ENCODE results near the gene CELSR1. TPM values are rescaled to one million over a fixed set of nuclear protein-coding genes. Genes with fewer than 3 reads are reported as not detected.

CELSR1 gene
- total RNA-seq, 1 donor from 2014 or later, result 0.27 TPM

GRCh38 chr22:46567471-46567870 lies 30.1 kb upstream of the CELSR1 start:
- TF ChIP-seq CTCF (IDR thresholded peaks at IDR 0.05; ENCODE audit: partially characterized antibody, unreplicated experiment), result no peak

GRCh38 chr22:46564084-46564714 lies 26.8 kb upstream of the CELSR1 start:
- TF ChIP-seq CTCF (IDR thresholded peaks at IDR 0.05; ENCODE audit: partially characterized antibody, unreplicated experiment), result no peak
- Mint-ChIP-seq H3K27ac (ENCODE audit: unreplicated experiment) (peak overlapping the region; percentile 85), H3K9me3 (ENCODE audit: unreplicated experiment) (peaks cover 14% of the 10 kb centered on the region), H3K4me1 (ENCODE audit: low read depth, unreplicated experiment) (peaks cover 18% of the 10 kb centered on the region), H3K27me3 (ENCODE audit: unreplicated experiment) (peaks cover 16% of the 10 kb centered on the region), H3K36me3 (ENCODE audit: unreplicated experiment) (no peaks in the 10 kb centered on the region), H3K4me3 (ENCODE audit: unreplicated experiment) (peak overlapping the region; percentile 49)
- no peak for DNase-seq

More at GRCh38 chr22:46567471-46567870, 30.1 kb upstream of the CELSR1 start:
- peaks cover 19% of the 10 kb centered on the region for H3K27me3 Mint-ChIP-seq (ENCODE audit: unreplicated experiment)
- H3K27ac Mint-ChIP-seq (ENCODE audit: unreplicated experiment), result no peak overlapping the region
- DNase-seq, result no peak
- peaks cover 19% of the 10 kb centered on the region for H3K9me3 Mint-ChIP-seq (ENCODE audit: unreplicated experiment)
- H3K36me3 Mint-ChIP-seq (ENCODE audit: unreplicated experiment), result peaks cover 10% of the 10 kb centered on the region
- peaks cover 16% of the 10 kb centered on the region for H3K4me1 Mint-ChIP-seq (ENCODE audit: low read depth, unreplicated experiment)
- H3K4me3 Mint-ChIP-seq (ENCODE audit: unreplicated experiment), result no peak overlapping the region

- peak; percentile 89 for DNase-seq
- peak; percentile 83 for TF ChIP-seq CTCF (IDR thresholded peaks at IDR 0.05; ENCODE audit: partially characterized antibody, unreplicated experiment)
- Mint-ChIP-seq H3K4me3 (ENCODE audit: unreplicated experiment) (peak overlapping the region; percentile 49), H3K27me3 (ENCODE audit: unreplicated experiment) (peaks cover 14% of the 10 kb centered on the region), H3K4me1 (ENCODE audit: low read depth, unreplicated experiment) (peaks cover 18% of the 10 kb centered on the region), H3K36me3 (ENCODE audit: unreplicated experiment) (no peaks in the 10 kb centered on the region), H3K9me3 (ENCODE audit: unreplicated experiment) (peaks cover 14% of the 10 kb centered on the region), H3K27ac (ENCODE audit: unreplicated experiment) (peak overlapping the region; percentile 85)
Measured at GRCh38 chr22:46563381-46564083, 26.1 kb upstream of the CELSR1 start.

- TF ChIP-seq CTCF (IDR thresholded peaks at IDR 0.05; ENCODE audit: partially characterized antibody, unreplicated experiment), result no peak
- peak overlapping the region; percentile 55 for H3K27ac Mint-ChIP-seq (ENCODE audit: unreplicated experiment)
- H3K36me3 Mint-ChIP-seq (ENCODE audit: unreplicated experiment), result peaks cover 6% of the 10 kb centered on the region
- peaks cover 12% of the 10 kb centered on the region for H3K27me3 Mint-ChIP-seq (ENCODE audit: unreplicated experiment)
- DNase-seq, result peak; percentile 65
- peaks cover 18% of the 10 kb centered on the region for H3K4me1 Mint-ChIP-seq (ENCODE audit: low read depth, unreplicated experiment)
- peak overlapping the region; percentile 64 for H3K4me3 Mint-ChIP-seq (ENCODE audit: unreplicated experiment)
- H3K9me3 Mint-ChIP-seq (ENCODE audit: unreplicated experiment), result peaks cover 15% of the 10 kb centered on the region
Measured at GRCh38 chr22:46561435-46561905, 24.1 kb upstream of the CELSR1 start.

Data from glutamatergic neuron (in vitro differentiated cells).